GM12801 (cell line): ENCODE measurements around the gene POLR2J.

Experiments
- TF ChIP-seq, protein P1 (sequence below): IDR thresholded peaks from one replicate; pipeline ENCODE4 v1.5.1; 2011; ENCODE audit warnings: control low read depth; ENCODE audit not compliant: insufficient read length; ENCODE audit errors: extremely low read depth

The POLR2J gene

GRCh38 chr7:102460467-102460866, 18.3 kb downstream of the POLR2J start:
- TF ChIP-seq, protein P1, sequence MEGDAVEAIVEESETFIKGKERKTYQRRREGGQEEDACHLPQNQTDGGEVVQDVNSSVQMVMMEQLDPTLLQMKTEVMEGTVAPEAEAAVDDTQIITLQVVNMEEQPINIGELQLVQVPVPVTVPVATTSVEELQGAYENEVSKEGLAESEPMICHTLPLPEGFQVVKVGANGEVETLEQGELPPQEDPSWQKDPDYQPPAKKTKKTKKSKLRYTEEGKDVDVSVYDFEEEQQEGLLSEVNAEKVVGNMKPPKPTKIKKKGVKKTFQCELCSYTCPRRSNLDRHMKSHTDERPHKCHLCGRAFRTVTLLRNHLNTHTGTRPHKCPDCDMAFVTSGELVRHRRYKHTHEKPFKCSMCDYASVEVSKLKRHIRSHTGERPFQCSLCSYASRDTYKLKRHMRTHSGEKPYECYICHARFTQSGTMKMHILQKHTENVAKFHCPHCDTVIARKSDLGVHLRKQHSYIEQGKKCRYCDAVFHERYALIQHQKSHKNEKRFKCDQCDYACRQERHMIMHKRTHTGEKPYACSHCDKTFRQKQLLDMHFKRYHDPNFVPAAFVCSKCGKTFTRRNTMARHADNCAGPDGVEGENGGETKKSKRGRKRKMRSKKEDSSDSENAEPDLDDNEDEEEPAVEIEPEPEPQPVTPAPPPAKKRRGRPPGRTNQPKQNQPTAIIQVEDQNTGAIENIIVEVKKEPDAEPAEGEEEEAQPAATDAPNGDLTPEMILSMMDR: no peak

DNA sequence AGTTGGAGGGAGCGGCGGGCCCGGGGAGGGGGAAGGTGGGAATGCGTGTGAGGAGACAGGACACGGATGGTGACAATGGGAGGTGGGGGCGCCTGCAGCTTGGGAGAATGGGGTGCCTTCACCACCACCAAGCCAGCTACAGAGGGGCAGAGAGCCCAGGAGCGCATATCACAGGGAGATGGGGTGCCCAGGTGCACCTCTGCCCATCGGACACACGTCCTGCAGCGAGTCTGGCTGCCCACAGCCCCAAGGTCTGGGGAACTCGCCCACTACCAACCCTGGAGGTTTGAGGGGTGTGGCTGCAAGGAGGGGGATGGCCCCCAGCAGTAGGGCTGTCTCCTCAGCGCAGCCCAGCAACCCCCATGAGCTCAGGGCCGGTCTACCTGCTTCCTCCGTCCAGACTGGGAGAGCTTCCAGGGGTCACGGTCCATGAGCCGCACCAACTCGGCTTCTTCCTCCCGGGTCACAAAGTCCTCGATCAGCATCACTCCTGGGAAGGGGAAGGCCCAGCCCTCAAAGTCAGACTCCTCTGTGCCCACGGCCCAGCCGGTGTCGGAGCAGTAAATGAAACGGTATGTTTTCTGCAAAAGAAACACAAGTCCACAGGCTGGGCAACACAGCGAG, 19.4 kb downstream of the POLR2J start:
- TF ChIP-seq, protein P1: no peak

- TF ChIP-seq, protein P1: no peak
These were observed 21.3 kb downstream of the POLR2J start for GRCh38 chr7:102457352-102457924.

DNA sequence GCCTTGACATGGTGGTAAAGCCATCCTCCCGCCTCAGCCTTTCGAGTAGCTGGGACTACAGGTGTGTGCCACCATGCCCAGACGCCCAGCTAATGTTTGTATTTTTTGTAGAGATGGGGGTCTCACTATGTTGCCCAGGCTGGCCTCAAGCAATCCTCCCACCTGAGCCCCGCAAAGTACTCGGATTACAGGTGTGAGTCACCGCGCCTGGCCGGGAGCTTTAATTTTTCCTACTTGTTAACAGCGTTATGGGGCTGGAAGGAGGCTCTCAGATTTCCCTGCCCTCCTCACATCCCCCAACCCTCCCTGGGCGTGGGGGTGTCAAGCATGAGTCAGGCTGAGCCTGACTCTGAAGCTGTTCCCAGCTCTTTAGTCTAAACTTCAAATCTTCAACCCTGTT, 22.4 kb downstream of the POLR2J start:
- TF ChIP-seq, protein P1: no peak

DNA sequence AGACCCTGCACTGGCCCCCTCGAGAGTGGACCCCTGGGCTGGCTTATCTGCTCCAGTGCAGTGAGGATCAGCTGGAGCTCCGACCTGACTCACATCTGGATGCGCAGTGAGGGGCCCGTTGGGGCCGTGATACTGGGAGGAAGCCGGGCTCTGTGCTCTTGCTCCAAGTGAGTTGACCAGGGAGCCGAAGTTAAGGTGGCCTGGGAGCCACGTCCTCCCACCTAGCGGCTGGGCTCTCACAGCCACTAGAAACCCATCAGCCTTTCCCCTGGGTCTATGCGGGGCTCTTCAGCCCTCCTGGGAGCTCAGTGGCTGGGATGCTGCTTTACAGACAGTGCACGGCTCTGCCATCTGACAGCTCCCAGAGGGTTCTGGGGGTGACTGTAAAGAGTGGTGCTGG, 23.1 kb downstream of the POLR2J start:
- TF ChIP-seq, protein P1: no peak

DNA sequence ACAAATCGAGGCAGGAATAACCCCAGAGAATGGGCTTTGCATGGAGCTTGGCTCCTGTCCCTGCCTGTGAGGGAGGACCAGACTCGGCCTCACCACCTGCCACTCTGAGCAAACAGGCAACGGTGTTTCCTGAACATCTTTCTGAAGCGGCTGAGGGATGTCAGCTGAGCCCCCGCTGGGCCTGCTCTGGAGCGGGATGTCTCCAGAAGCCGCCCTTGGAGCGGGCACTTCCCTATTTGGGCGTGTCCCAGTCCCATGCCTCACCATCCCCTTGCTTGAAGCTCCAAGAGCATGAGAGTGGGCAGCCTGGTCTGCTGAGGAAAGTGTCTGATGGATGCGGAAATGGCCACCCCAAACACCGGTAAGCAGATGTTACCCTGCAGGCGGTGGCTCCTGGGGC, 24.3 kb downstream of the POLR2J start:
- TF ChIP-seq, protein P1: no peak

DNA sequence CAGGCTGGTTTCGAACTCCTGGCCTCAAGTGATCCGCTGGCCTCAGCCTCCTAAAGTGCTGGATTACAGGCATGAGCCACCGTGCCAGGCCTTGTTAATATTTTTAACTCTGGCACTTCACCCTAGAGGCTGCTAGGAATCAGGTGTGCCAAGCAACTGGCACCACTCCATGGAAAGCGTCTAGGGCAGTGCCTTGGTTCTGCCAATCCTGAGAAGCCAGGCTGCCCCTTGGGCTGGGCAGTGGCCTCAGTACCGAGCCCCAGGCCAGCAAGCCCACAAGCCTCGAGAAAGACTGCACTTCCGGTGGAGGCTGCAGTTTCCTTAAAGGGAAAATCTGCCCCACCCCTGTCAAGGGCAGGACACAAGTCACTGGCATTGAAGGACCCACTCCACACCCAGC, 25.4 kb downstream of the POLR2J start:
- TF ChIP-seq, protein P1: no peak
